Measurements from ENCODE around the gene ROCK2.

Gene ROCK2

DNA sequence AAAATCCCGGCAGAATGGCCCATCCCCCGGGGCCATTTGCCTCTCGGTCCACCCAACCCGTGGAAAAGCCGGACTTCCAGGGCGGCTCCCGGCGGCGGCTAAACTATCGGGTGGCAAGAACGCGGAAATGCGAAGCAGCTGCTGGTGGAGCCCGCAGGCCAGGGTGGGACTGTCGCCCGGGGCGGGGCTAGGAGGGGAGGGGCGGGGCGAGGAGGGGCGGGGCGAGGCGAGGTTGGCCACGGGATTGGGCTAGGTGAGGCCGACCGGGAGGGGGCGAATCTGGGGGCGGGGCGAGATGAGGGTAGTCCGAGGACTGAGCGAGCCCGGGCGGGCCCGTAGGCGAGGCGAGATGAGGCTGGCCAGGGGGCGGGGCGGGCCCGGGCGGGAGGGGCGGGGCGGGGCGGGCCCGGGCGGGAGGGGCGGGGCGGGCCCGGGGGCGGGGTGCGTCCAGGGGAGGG lies 189.5 kb downstream of the ROCK2 start:
- Histone ChIP-seq H3K9me3 (no peaks in the 10 kb centered on the region), H3K27me3 (ENCODE audit: low read depth) (no peaks in the 10 kb centered on the region), H3K4me3 (peak overlapping the region; percentile 33), H3K36me3 (replicated peaks) (no peaks in the 10 kb centered on the region), H3K4me1 (peaks cover 9% of the 10 kb centered on the region)
- DNase-seq (ENCODE audit: low spot score in 2 of 2): peak; percentile 87 to 99
- in situ Hi-C loops (cut with MboI; ENCODE audit: low sequenced_read_pairs): no loop called here

DNA sequence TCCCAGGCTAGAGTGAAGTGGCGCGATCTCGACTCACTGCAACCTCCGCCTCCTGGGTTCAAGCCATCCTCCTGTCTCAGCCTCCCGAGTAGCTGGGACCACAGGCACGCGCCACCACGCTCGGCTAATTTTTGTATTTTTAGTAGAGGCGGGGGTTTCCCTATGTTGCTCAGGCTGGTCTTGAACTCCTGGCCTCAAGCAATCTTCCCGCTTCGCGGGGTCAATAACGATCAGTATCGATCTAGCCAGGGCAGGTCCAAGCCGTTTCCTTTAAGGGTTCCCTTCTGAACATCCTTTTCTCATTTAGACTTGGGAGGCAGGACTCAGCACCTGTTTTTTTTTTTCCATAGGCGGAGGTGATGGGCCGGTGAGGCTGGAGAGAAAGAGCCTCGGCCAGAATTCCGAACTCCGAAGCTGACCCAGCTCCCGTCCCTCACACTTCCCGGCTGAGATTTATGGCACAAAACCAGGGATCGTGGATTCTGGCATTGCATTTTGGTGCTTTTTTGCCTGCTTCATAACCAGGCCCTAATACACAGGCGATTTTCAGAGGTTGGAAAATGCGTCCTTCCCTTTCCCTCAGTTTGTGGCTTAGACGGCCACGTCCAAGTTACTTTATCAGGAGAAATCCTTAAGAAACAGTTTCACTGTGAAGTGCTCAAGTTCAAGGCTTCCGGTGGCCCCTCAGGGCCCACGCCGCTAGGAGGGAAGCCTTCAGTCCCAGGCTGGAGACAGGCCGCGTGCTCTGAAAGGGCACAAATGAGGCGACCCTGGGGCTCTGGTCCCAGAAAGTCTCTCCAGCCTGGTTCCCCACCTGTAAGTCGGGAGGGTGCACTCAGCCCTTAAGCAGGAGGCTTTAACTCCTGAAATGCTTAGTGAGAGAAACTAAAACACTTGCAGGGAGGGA lies 190.2 kb downstream of the ROCK2 start:
- Histone ChIP-seq H3K27me3 (ENCODE audit: low read depth) (no peaks in the 10 kb centered on the region), H3K4me3 (peak overlapping the region; percentile 33), H3K4me1 (peaks cover 9% of the 10 kb centered on the region), H3K36me3 (replicated peaks) (no peaks in the 10 kb centered on the region), H3K9me3 (no peaks in the 10 kb centered on the region)
- DNase-seq (ENCODE audit: low spot score in 2 of 2): no peak
- in situ Hi-C loops (cut with MboI; ENCODE audit: low sequenced_read_pairs): no loop called here

DNA sequence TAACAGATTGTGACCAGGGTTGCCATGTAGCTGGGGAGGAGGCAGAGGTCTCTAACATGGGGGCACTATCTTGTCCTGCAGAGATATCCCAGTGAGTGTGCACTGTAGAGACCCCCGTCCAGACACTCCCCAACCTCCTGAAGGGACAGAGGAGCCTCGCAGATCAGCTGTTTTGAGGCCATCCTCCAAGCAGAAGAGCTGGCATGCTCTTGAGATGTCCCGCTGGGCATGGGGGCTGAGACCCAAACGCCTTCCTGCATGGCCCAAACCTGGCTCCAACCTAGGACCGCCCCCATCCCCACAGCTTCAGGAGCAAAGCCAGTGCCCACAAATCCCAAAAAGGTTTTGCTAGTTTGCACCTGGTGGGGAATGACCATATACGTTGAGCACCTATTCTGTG lies 191.8 kb downstream of the ROCK2 start:
- DNase-seq (ENCODE audit: low spot score in 2 of 2): no peak
- Histone ChIP-seq H3K4me1 (peaks cover 9% of the 10 kb centered on the region), H3K36me3 (replicated peaks) (no peaks in the 10 kb centered on the region), H3K27me3 (ENCODE audit: low read depth) (no peaks in the 10 kb centered on the region), H3K4me3 (no peak overlapping the region), H3K9me3 (no peaks in the 10 kb centered on the region)
- in situ Hi-C loops (cut with MboI; ENCODE audit: low sequenced_read_pairs): no loop called here

DNA sequence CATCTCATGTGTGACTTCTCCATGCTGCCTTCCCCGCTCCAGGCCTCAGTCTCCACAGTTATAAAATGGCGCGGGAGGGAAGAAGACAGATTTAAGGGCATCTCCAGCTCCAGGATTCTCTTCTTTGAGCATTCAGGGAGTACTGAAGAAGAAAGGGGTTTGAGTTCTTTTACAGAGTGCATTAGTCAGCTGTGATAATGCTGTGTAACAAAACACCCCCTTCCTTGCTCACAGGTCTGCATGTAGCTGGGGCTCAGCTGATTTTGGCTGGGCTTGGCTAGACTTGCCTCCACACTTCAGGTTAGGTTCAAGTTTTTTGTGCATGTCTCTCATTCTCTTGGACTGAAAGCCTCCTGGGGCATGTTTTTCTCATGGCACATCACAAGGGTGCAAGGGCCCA lies 197.2 kb downstream of the ROCK2 start:
- in situ Hi-C loops (cut with MboI; ENCODE audit: low sequenced_read_pairs): loop anchor here (25.0 kb wide), 1 partner anchor 640 kb away; no protein-coding TSS in a partner anchor
- no peaks in the 10 kb centered on the region for H3K36me3 ChIP-seq (replicated peaks)
- no peak overlapping the region for H3K4me3 ChIP-seq
- peaks cover 4% of the 10 kb centered on the region; the same call in 1 of the 2 replicates for H3K27me3 ChIP-seq (ENCODE audit: low read depth)
- no peaks in the 10 kb centered on the region for H3K9me3 ChIP-seq
- no peaks in the 10 kb centered on the region for H3K4me1 ChIP-seq
- DNase-seq (ENCODE audit: low spot score in 2 of 2): no peak

DNA sequence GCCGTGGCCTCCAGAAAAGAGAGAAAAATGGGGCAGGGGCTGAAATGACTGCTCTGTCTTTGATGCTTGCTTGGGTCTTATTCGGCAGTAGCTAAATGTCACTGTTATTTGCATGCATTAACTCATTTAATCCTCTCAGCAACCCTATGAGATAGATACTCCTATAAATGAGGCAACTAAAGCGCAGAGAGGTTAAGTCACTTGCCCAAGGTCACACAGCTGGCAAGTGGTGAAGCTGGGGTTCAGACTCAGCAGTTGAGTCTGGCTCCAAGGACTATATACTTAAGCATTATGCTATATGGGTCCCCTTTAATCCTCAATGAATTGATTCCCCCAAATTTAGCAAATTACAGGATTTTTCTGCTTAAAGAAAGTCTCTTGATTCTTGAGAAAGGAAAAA lies 198.4 kb downstream of the ROCK2 start:
- Histone ChIP-seq H3K9me3 (no peaks in the 10 kb centered on the region), H3K36me3 (replicated peaks) (no peaks in the 10 kb centered on the region), H3K27me3 (ENCODE audit: low read depth) (peaks cover 4% of the 10 kb centered on the region; the same call in 1 of the 2 replicates), H3K4me1 (no peaks in the 10 kb centered on the region), H3K4me3 (no peak overlapping the region)
- DNase-seq (ENCODE audit: low spot score in 2 of 2): no peak
- in situ Hi-C loops (cut with MboI; ENCODE audit: low sequenced_read_pairs): loop anchor here (25.0 kb wide), 1 partner anchor 641 kb away; no protein-coding TSS in a partner anchor

DNA sequence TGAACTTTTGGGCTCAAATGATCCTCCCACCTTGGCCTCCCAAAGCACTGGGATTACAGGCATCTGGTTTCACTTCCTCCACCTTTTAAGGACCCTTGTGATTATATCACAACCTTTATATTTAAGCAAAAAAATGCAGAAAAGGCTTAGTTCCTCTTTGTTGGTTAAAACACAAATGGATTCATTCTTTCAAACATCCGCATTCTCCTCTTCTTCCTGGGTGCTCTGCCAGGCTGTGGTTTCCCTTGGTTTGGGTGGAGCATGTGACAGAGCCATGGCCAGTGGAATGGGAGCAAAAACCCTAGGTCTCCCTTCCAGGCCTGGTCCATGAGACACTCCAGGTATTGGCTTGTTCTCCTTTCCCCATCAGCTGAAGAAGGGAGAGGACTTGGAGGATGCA lies 199.1 kb downstream of the ROCK2 start:
- Histone ChIP-seq H3K9me3 (no peaks in the 10 kb centered on the region), H3K27me3 (ENCODE audit: low read depth) (peaks cover 4% of the 10 kb centered on the region; the same call in 1 of the 2 replicates), H3K36me3 (replicated peaks) (no peaks in the 10 kb centered on the region), H3K4me1 (no peaks in the 10 kb centered on the region), H3K4me3 (no peak overlapping the region)
- in situ Hi-C loops (cut with MboI; ENCODE audit: low sequenced_read_pairs): loop anchor here (25.0 kb wide), 1 partner anchor 642 kb away; no protein-coding TSS in a partner anchor
- no peak for DNase-seq (ENCODE audit: low spot score in 2 of 2)

DNA sequence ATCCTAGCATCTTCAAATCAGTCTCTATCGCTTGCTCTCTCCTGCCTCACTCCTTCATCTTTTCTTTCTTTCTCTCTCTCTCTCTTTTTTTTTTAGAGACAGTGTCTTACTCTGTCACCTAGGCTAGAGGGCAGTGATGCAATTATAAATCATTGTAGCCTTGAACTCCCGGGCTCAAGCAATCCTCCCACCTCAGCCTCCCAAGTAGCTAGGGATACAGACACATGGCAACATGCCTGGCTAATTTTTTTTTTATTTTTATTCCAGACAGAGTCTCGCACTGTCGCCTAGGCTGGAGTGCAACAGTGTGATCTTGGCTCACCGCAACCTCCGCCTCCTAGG lies 199.7 kb downstream of the ROCK2 start:
- Histone ChIP-seq H3K4me1 (no peaks in the 10 kb centered on the region), H3K4me3 (no peak overlapping the region), H3K9me3 (no peaks in the 10 kb centered on the region), H3K27me3 (ENCODE audit: low read depth) (peaks cover 4% of the 10 kb centered on the region; the same call in 1 of the 2 replicates), H3K36me3 (replicated peaks) (no peaks in the 10 kb centered on the region)
- in situ Hi-C loops (cut with MboI; ENCODE audit: low sequenced_read_pairs): loop anchor here (25.0 kb wide), 1 partner anchor 643 kb away; no protein-coding TSS in a partner anchor
- no peak for DNase-seq (ENCODE audit: low spot score in 2 of 2)

DNA sequence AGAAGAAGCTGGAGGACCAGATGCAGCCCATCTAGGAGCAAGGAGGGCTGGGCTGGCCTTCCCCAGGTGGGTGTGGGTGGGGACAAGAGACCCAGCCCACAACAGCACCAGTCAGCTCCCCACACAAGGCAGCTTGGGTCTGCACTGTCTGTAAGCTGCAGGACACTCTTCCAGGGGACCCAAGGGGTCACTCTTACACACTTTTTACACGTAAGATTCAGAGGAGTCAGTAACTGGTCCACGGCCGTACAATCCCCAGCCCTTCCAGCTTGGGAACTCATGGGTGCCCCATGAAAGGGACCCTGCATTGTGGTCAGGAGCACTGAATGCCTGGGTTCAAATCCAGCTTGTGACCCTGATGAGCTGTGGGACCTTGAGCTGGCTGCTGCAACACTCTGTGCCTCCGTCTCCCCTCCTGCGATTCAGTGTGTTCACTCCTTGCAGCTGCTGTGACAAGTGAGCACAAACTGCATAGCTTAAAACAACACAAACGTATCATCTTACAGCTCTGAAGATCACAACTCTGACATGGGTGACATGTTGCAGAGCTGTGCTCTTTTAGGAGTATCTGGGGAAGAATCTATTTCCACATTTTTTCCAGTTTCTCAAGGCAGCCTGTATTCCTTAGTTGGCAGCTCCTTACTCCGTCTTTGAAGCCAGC lies 200.2 kb downstream of the ROCK2 start:
- no peaks in the 10 kb centered on the region for H3K36me3 ChIP-seq (replicated peaks)

DNA sequence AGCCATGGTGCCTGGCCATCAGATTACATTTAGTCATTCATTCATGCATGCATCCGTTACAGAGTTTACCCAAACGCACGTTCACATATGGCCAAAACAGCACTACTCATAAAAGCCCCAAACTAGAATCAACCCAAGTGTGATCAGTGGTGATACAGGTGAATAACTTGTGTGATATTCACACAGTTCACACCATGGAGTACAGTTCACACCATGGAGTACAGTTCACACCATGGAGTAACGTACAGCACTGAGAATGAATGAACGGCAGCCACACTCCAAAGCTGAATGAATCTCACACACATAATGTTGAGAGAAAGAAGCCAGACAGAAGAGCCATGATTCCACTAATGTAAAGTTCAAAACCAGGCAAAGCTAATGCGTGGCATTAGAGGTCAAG lies 201.4 kb downstream of the ROCK2 start:
- Histone ChIP-seq H3K4me3 (no peak overlapping the region), H3K36me3 (replicated peaks) (no peaks in the 10 kb centered on the region), H3K4me1 (no peaks in the 10 kb centered on the region), H3K9me3 (no peaks in the 10 kb centered on the region), H3K27me3 (ENCODE audit: low read depth) (peaks cover 6% of the 10 kb centered on the region; the same call in 1 of the 2 replicates)
- DNase-seq (ENCODE audit: low spot score in 2 of 2): no peak
- in situ Hi-C loops (cut with MboI; ENCODE audit: low sequenced_read_pairs): loop anchor here (25.0 kb wide), 1 partner anchor 644 kb away; no protein-coding TSS in a partner anchor

More for the DNA sequence above, 200.2 kb downstream of the ROCK2 start:
- Histone ChIP-seq H3K4me3 (no peak overlapping the region), H3K9me3 (no peaks in the 10 kb centered on the region), H3K27me3 (ENCODE audit: low read depth) (peaks cover 5% of the 10 kb centered on the region; the same call in 1 of the 2 replicates), H3K4me1 (no peaks in the 10 kb centered on the region)
- no peak for DNase-seq (ENCODE audit: low spot score in 2 of 2)
- in situ Hi-C loops (cut with MboI; ENCODE audit: low sequenced_read_pairs): loop anchor here (25.0 kb wide), 1 partner anchor 643 kb away; no protein-coding TSS in a partner anchor

DNA sequence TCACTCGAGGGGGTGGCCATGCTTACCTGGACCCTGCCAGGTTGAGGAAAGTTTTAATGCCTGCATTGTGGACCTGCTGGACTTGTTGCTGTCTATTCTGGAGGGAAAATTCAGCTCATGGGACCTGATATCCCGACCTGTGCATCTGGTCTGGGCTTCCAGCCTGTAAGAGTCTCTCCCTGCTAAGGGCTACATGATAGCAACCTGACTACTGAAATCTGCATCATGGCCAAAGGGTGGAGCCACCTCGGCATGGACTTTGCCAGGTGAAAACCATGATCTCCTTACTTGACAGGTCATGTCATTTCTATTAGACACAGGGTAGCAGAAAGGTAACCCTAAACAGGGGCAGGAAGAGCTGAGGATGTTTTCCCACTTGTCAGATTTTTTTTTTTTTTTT lies 202.1 kb downstream of the ROCK2 start:
- Histone ChIP-seq H3K9me3 (no peaks in the 10 kb centered on the region), H3K4me1 (no peaks in the 10 kb centered on the region), H3K4me3 (no peak overlapping the region), H3K36me3 (replicated peaks) (no peaks in the 10 kb centered on the region), H3K27me3 (ENCODE audit: low read depth) (peaks cover 6% of the 10 kb centered on the region; the same call in 1 of the 2 replicates)
- in situ Hi-C loops (cut with MboI; ENCODE audit: low sequenced_read_pairs): loop anchor here (25.0 kb wide), 1 partner anchor 645 kb away; no protein-coding TSS in a partner anchor
- DNase-seq (ENCODE audit: low spot score in 2 of 2): no peak

DNA sequence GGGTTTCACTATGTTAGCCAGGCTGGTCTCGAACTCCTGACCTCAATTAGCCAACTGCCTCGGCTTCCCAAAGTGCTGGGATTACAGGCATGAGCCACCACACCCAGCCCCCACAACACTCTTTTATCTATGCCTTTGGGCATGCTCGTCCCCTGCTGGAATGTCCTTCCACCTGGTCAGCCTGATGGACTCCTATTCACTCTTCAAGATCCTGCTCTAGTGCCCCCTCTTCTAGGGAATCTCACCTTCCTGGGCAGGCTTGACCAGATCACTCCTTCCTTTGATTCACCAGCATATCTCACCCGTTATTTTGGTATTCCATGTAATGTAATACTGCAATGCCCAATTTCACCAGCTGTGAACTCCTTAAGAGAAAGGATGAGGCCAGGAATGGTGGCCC lies 203.1 kb downstream of the ROCK2 start:
- H3K36me3 ChIP-seq (replicated peaks): no peaks in the 10 kb centered on the region
- no peak overlapping the region for H3K4me3 ChIP-seq
- peaks cover 6% of the 10 kb centered on the region; the same call in 1 of the 2 replicates for H3K27me3 ChIP-seq (ENCODE audit: low read depth)
- in situ Hi-C loops (cut with MboI; ENCODE audit: low sequenced_read_pairs): loop anchor here (25.0 kb wide), 1 partner anchor 646 kb away; no protein-coding TSS in a partner anchor
- no peak for DNase-seq (ENCODE audit: low spot score in 2 of 2)
- no peaks in the 10 kb centered on the region for H3K9me3 ChIP-seq
- no peaks in the 10 kb centered on the region for H3K4me1 ChIP-seq

DNA sequence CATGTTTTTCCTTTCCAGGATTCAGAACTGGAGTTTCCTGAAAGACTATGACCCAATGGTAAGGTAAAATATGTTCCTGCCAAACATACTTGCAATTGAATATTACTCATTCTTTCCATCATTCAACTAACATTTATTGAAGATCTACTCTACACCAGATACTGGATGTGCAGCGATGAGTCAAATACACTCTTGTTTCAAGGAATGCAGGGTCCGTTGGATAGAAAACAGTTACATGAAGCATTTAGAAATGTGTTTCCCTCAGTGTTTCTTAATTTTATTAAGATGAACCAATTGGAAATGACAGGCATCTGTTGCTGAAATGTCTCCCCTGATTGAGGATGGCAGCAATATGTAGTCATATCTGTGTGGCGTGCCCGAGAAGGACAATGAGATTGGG lies 203.9 kb downstream of the ROCK2 start:
- H3K4me3 ChIP-seq: no peak overlapping the region
- in situ Hi-C loops (cut with MboI; ENCODE audit: low sequenced_read_pairs): loop anchor here (25.0 kb wide), 1 partner anchor 647 kb away; no protein-coding TSS in a partner anchor
- no peaks in the 10 kb centered on the region for H3K4me1 ChIP-seq
- H3K27me3 ChIP-seq (ENCODE audit: low read depth): peaks cover 6% of the 10 kb centered on the region; the same call in 1 of the 2 replicates
- no peaks in the 10 kb centered on the region for H3K9me3 ChIP-seq
- no peak for DNase-seq (ENCODE audit: low spot score in 2 of 2)
- H3K36me3 ChIP-seq (replicated peaks): no peaks in the 10 kb centered on the region

DNA sequence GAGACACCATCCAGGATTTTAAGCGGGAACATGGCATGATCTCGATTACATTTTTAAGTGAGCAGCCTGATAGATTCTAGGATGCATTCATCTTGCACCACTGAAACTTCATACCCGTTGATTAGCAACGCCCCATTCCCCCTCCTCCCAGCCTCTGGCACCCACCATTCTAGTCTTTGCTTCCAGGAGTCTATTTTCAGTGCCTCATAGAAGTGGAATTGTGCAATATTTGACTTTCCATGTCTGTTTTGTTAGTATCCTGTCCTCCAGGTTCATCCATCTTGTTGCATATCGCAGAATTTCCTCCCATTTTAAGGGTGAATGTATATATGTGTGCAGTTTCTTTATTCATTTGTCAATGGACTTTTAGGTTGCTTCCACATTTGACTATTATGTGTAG lies 210.1 kb downstream of the ROCK2 start:
- Histone ChIP-seq H3K4me1 (peaks cover 7% of the 10 kb centered on the region), H3K36me3 (replicated peaks) (no peaks in the 10 kb centered on the region)
- in situ Hi-C loops (cut with MboI; ENCODE audit: low sequenced_read_pairs): loop anchor here (10.0 to 25.0 kb wide), 3 partner anchors 310 to 653 kb away; no protein-coding TSS in a partner anchor

More for the DNA sequence above, 210.1 kb downstream of the ROCK2 start:
- Histone ChIP-seq H3K4me3 (no peak overlapping the region), H3K9me3 (no peaks in the 10 kb centered on the region), H3K27me3 (ENCODE audit: low read depth) (0 out of 2 replicates have a peak, but pooled peaks cover 2% of the 10 kb centered on the region)
- no peak for DNase-seq (ENCODE audit: low spot score in 2 of 2)

Data from HAP-1 (cell line).